ENCODE measurements around the gene VAC14. TPM values are rescaled to one million over a fixed set of nuclear protein-coding genes. Genes with fewer than 3 reads are reported as not detected.

The VAC14 gene
- total and polyA plus RNA-seq, 8 donors: 14.9 to 90.6 (median 39.3) TPM

- no peaks in the 10 kb centered on the region for H3K27me3 ChIP-seq
- DNase-seq: no peak
- H3K36me3 ChIP-seq: peaks cover 27 to 39% (median 31%) of the 10 kb centered on the region in 4 donors
- H3K27ac ChIP-seq: no peak overlapping the region
- H3K9me3 ChIP-seq: no peaks in the 10 kb centered on the region
- TF ChIP-seq POLR2AphosphoS5 (IDR thresholded peaks at IDR 0.05) (no peak), POLR2A (IDR thresholded peaks at IDR 0.05) (no peak), CTCF (IDR thresholded peaks at IDR 0.05) (no peak), EP300 (IDR thresholded peaks at IDR 0.05) (no peak)
- 36 to 55% (median 44%) methylated on average over 5 to 7 of the region's 7 CpGs for WGBS, 5 donors
- intact Hi-C loops (cut with DNase I; ENCODE audit: low total_unique reads): no loop called here
- peaks cover 8 to 37% (median 23%) of the 10 kb centered on the region in 4 donors for H3K4me1 ChIP-seq
- no peak overlapping the region for H3K4me3 ChIP-seq
These were observed 140.1 kb downstream of the VAC14 start for GRCh38 chr16:70660672-70661350.

- no peaks in the 10 kb centered on the region for H3K27me3 ChIP-seq
- H3K36me3 ChIP-seq: peaks cover 20 to 32% (median 24%) of the 10 kb centered on the region in 4 donors
- no peak for TF ChIP-seq POLR2AphosphoS5 (IDR thresholded peaks at IDR 0.05)
- no peak for TF ChIP-seq CTCF (IDR thresholded peaks at IDR 0.05)
- TF ChIP-seq EP300 (IDR thresholded peaks at IDR 0.05): no peak
- no peak for TF ChIP-seq POLR2A (IDR thresholded peaks at IDR 0.05)
- H3K4me3 ChIP-seq: no peak overlapping the region
- DNase-seq: no peak
- H3K4me1 ChIP-seq: peaks cover 8 to 37% (median 23%) of the 10 kb centered on the region in 4 donors
- no peak overlapping the region for H3K27ac ChIP-seq
- intact Hi-C loops (cut with DNase I; ENCODE audit: low total_unique reads): loop anchor here (10.0 kb wide), 1 partner anchor 125 kb away; no protein-coding TSS in a partner anchor
- 67 to 78% (median 69%) methylated on average over 16 of the region's 16 CpGs for WGBS, 5 donors
- H3K9me3 ChIP-seq: no peaks in the 10 kb centered on the region
These were observed 140.8 kb downstream of the VAC14 start for GRCh38 chr16:70659953-70660671.

GRCh38 chr16:70659546-70659945 is 141.4 kb downstream of the VAC14 start:
- H3K36me3 ChIP-seq: peaks cover 15 to 26% (median 18%) of the 10 kb centered on the region in 4 donors

More at GRCh38 chr16:70659546-70659945, 141.4 kb downstream of the VAC14 start:
- Histone ChIP-seq H3K27me3 (no peaks in the 10 kb centered on the region), H3K4me3 (no peak overlapping the region), H3K4me1 (peaks cover 8 to 37% (median 23%) of the 10 kb centered on the region in 4 donors), H3K9me3 (no peaks in the 10 kb centered on the region), H3K27ac (no peak overlapping the region)
- no peak for DNase-seq
- TF ChIP-seq CTCF (IDR thresholded peaks at IDR 0.05) (no peak), EP300 (IDR thresholded peaks at IDR 0.05) (no peak), POLR2AphosphoS5 (IDR thresholded peaks at IDR 0.05) (no peak), POLR2A (IDR thresholded peaks at IDR 0.05) (no peak)
- intact Hi-C loops (cut with DNase I; ENCODE audit: low total_unique reads): loop anchor here (10.0 kb wide), 1 partner anchor 125 kb away; no protein-coding TSS in a partner anchor
- 75 to 92% (median 78%) methylated on average over 2 to 12 of the region's 12 CpGs for WGBS, 5 donors

All from stomach (tissue), 9 donors.